Measurements from ENCODE around the gene FGB. TPM values are rescaled to one million over a fixed set of nuclear protein-coding genes. Genes with fewer than 3 reads are reported as not detected.

Gene FGB
- total and polyA plus RNA-seq, 2 donors (not counting 3 experiments of a cell fraction or from before 2014, with no cell fraction given), result not detected

DNA sequence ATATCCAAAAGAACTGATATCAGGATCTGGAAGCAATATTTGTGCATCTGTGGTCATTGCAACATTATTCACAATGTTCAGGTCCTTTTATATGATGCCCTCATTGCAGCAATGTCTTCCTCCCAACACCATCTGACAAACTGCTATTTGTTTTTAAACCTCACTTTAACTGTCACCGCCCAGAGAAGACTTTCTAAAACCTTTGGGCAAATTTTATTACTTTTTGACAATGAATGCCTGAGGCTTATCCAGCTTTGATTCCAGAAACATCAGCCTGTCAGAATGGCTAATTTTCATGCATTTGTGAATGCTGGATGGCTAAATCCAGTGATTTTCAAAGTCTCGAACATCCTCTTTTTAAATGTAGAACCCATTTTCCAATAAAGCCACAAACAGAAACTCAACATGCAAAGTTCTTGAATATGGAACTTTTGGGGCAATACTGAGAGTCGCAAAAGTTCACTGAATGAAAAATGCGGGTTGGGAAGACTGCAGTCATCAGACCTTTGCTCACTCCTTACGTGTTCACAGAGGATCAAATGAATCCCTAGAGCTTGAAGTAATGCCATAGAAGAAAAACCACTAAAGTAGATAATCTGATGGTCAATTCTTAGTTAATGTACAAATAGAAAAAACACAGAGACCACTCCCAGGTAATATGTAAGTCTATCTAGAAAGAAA is 10.5 kb downstream of the FGB start:
- Histone ChIP-seq H3K4me2 (ENCODE audit: insufficient read depth, low read length) (no peak overlapping the region), H3K79me2 (ENCODE audit: control insufficient read depth, insufficient read depth, low read length) (no peaks in the 10 kb centered on the region), H3K9me1 (replicated peaks; ENCODE audit: control insufficient read depth, extremely low read depth, insufficient read depth, low read length) (no peaks in the 10 kb centered on the region), H3K36me3 (ENCODE audit: control insufficient read depth in 2 of 2, extremely low read depth in 1 of 2, insufficient read depth in 2 of 2, low read length in 2 of 2) (no peaks in the 10 kb centered on the region), H4K20me1 (replicated peaks; ENCODE audit: control insufficient read depth, extremely low read depth, insufficient read depth, low read length) (no peaks in the 10 kb centered on the region), H2AFZ (ENCODE audit: low read depth, low read length) (no peak overlapping the region), H3K27ac (ENCODE audit: insufficient read depth, low read depth, low read length) (no peak overlapping the region), H3K9me3 (replicated peaks; ENCODE audit: control insufficient read depth, insufficient read depth, low read length) (no peaks in the 10 kb centered on the region), H3K4me1 (ENCODE audit: control insufficient read depth, extremely low read depth, insufficient read depth, low read length) (no peaks in the 10 kb centered on the region), H3K27me3 (ENCODE audit: control insufficient read depth in 2 of 2, insufficient read depth in 2 of 2, low read length in 2 of 2) (no peaks in the 10 kb centered on the region), H3K4me3 (replicated peaks in 1 of 3; ENCODE audit: insufficient read depth in 1 of 3, low read depth in 1 of 3, low read length in 3 of 3) (no peak overlapping the region), H3K9ac (replicated peaks; ENCODE audit: extremely low read depth, insufficient read depth, low read length) (no peak overlapping the region)
- dilution Hi-C loops (cut with MboI; ENCODE audit: extremely low pct_ligation_motif_present, low sequenced_read_pairs), result no loop called here
- intact Hi-C loops (cut with micrococcal nuclease), result no loop called here
- ChIA-PET CTCF (interaction anchor here (1.8 to 2.6 kb wide), 2 partner anchors 14 to 45 kb away, joined by 6 to 12 read pairs; no protein-coding TSS in a partner anchor), POLR2A (no interaction called here)
- FAIRE-seq, result no peak
- BruUV-seq (replicated peaks), result no TSS peak
- no peak for TF ChIP-seq FOS (IDR thresholded peaks at IDR 0.05; ENCODE audit: borderline replicate concordance, insufficient read depth, low read length)
- no peak for TF ChIP-seq JUN (IDR thresholded peaks at IDR 0.05; ENCODE audit: borderline replicate concordance, insufficient read depth, insufficient read length, low read depth)
- no peak for TF ChIP-seq MYC (IDR thresholded peaks at IDR 0.05; ENCODE audit: low read depth, low read length)
- TF ChIP-seq POLR2A (IDR thresholded peaks at IDR 0.05; ENCODE audit: low read depth, low read length), result no peak
- TF ChIP-seq, protein P1, sequence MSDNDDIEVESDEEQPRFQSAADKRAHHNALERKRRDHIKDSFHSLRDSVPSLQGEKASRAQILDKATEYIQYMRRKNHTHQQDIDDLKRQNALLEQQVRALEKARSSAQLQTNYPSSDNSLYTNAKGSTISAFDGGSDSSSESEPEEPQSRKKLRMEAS (IDR thresholded peaks at IDR 0.05; ENCODE audit: insufficient read depth, insufficient read length), result no peak
- no peak for TF ChIP-seq GATA2 (IDR thresholded peaks at IDR 0.05; ENCODE audit: insufficient read depth, insufficient read length, low read depth, low read length)
- no peak for TF ChIP-seq POLR2AphosphoS5 (IDR thresholded peaks at IDR 0.05; ENCODE audit: insufficient read depth, low read depth, low read length)
- TF ChIP-seq EZH2 (IDR thresholded peaks at IDR 0.05; ENCODE audit: borderline replicate concordance, low read depth, low read length, severe bottlenecking), result no peak
- TF ChIP-seq, protein P2, sequence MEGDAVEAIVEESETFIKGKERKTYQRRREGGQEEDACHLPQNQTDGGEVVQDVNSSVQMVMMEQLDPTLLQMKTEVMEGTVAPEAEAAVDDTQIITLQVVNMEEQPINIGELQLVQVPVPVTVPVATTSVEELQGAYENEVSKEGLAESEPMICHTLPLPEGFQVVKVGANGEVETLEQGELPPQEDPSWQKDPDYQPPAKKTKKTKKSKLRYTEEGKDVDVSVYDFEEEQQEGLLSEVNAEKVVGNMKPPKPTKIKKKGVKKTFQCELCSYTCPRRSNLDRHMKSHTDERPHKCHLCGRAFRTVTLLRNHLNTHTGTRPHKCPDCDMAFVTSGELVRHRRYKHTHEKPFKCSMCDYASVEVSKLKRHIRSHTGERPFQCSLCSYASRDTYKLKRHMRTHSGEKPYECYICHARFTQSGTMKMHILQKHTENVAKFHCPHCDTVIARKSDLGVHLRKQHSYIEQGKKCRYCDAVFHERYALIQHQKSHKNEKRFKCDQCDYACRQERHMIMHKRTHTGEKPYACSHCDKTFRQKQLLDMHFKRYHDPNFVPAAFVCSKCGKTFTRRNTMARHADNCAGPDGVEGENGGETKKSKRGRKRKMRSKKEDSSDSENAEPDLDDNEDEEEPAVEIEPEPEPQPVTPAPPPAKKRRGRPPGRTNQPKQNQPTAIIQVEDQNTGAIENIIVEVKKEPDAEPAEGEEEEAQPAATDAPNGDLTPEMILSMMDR (IDR thresholded peaks at IDR 0.05; ENCODE audit: extremely low read depth in 1 of 2, insufficient read depth in 1 of 2, low read depth in 1 of 2, low read length in 2 of 2), result no peak
- no peak for DNase-seq (ENCODE audit: low read depth, low spot score)

Data from endothelial cell of umbilical vein (primary cell).